PFSK-1 (cell line): ENCODE results near the gene VSIG4. TPM values are rescaled to one million over a fixed set of nuclear protein-coding genes. Genes with fewer than 3 reads are reported as not detected.

Experiments used
- FOXP2 ChIP-seq: optimal IDR thresholded peaks from 2 replicates; pipeline ENCODE3; 2011; ENCODE audit warnings: borderline replicate concordance, control low read depth, inconsistent platforms; ENCODE audit not compliant: insufficient read depth; ENCODE audit errors: extremely low read length, extremely low read depth
- POLR2AphosphoS5 ChIP-seq: IDR thresholded peaks from 2 replicates; pipeline ENCODE4 v1.6.1; 2012; ENCODE audit warnings: low read depth, mild to moderate bottlenecking, control low read depth, low read length, moderate library complexity
- REST ChIP-seq, 2 experiments: IDR thresholded peaks; 2 replicates each; pipeline versions ENCODE4 v1.6.1 to v1.8.0; 2011 to 2012; ENCODE audit warnings: low read depth in 2 of 2, low read length in 2 of 2, control low read depth in 1 of 2, inconsistent platforms in 1 of 2, mild to moderate bottlenecking in 1 of 2, moderate library complexity in 1 of 2; ENCODE audit not compliant: insufficient read depth in 1 of 2
- SIN3A ChIP-seq: IDR thresholded peaks from 2 replicates; pipeline ENCODE4 v1.6.1; 2012; ENCODE audit warnings: mild to moderate bottlenecking, low read length, moderate library complexity, borderline replicate concordance; ENCODE audit not compliant: insufficient read depth
- TAF1 ChIP-seq: IDR thresholded peaks from 2 replicates; pipeline ENCODE4 v1.6.1; 2012; ENCODE audit warnings: low read length, control low read depth, borderline replicate concordance; ENCODE audit not compliant: insufficient read depth
- polyA plus RNA-seq: library from polyadenylated mRNA; unstranded; fragments of >200 nt; gene quantifications from one replicate; pipeline ENCODE4 v1.2.1, GENCODE V29; 2012; ENCODE audit warnings: low read depth, missing spikeins; ENCODE audit not compliant: insufficient read length

Gene VSIG4
- not detected for polyA plus RNA-seq

GRCh38 chrX:66039944-66040343, at the start of gene VSIG4:
Gene VSIG4 (minus strand): TSS chrX:66040080. CDS start chrX:66039998, 82 bp downstream.
- TF ChIP-seq REST (IDR thresholded peaks at IDR 0.05; ENCODE audit: insufficient read depth in 1 of 2, low read depth in 2 of 2, low read length in 2 of 2) (no peak), POLR2AphosphoS5 (no peak)

GRCh38 chrX:66076801-66077200, 36.9 kb upstream of the VSIG4 start:
- TF ChIP-seq FOXP2, result no peak
- TF ChIP-seq REST (IDR thresholded peaks at IDR 0.05; ENCODE audit: insufficient read depth in 1 of 2, low read depth in 2 of 2, low read length in 2 of 2), result no peak
- no peak for TF ChIP-seq TAF1
- TF ChIP-seq SIN3A, result no peak
- no peak for TF ChIP-seq POLR2AphosphoS5

- TF ChIP-seq TAF1, result no peak
- no peak for TF ChIP-seq REST (IDR thresholded peaks at IDR 0.05; ENCODE audit: insufficient read depth in 1 of 2, low read depth in 2 of 2, low read length in 2 of 2)
- TF ChIP-seq FOXP2, result no peak
- TF ChIP-seq SIN3A, result no peak
- no peak for TF ChIP-seq POLR2AphosphoS5
These were observed 35.3 kb upstream of the VSIG4 start for GRCh38 chrX:66074920-66075879.

- TF ChIP-seq POLR2AphosphoS5, result no peak
- TF ChIP-seq SIN3A, result no peak
- no peak for TF ChIP-seq TAF1
- no peak for TF ChIP-seq REST (IDR thresholded peaks at IDR 0.05; ENCODE audit: insufficient read depth in 1 of 2, low read depth in 2 of 2, low read length in 2 of 2)
- TF ChIP-seq FOXP2, result no peak
These were observed 31.2 kb upstream of the VSIG4 start for GRCh38 chrX:66071126-66071525.
